GM12873 (cell line): ENCODE results near the gene KIFC3.

ENCODE experiments used
- CTCF ChIP-seq: IDR thresholded peaks from 2 replicates; pipeline ENCODE4 v1.5.1; 2012; ENCODE audit warnings: low read depth, mild to moderate bottlenecking, moderate library complexity, low read length, control low read depth; ENCODE audit not compliant: insufficient read depth; ENCODE audit errors: missing control alignments

Gene KIFC3

GRCh38 chr16:57799600-57800199 lies 2.6 kb downstream of the KIFC3 start:
- no peak for TF ChIP-seq CTCF

GRCh38 chr16:57798953-57799599 lies 3.2 kb downstream of the KIFC3 start:
- no peak for TF ChIP-seq CTCF

- TF ChIP-seq CTCF, result no peak
Observed at GRCh38 chr16:57798267-57798810, 4.0 kb downstream of the KIFC3 start.

- TF ChIP-seq CTCF, result no peak
Observed at GRCh38 chr16:57797526-57798266, 4.6 kb downstream of the KIFC3 start.

GRCh38 chr16:57797216-57797525 lies 5.1 kb downstream of the KIFC3 start:
- TF ChIP-seq CTCF, result no peak

- peak; percentile 69 for TF ChIP-seq CTCF
Observed at GRCh38 chr16:57795431-57795878, 6.8 kb downstream of the KIFC3 start.

GRCh38 chr16:57794849-57795430 lies 7.4 kb downstream of the KIFC3 start:
- TF ChIP-seq CTCF, result no peak
